AG10803 (cell line): Measurements from ENCODE around the gene WDFY4.

Experiments used
- DNase-seq: peaks from one replicate; pipeline ENCODE4 v3.0.0; 2010; ENCODE audit warnings: low read depth
- H3K4me3 ChIP-seq: 2 replicates; pipeline ENCODE4 v1.5.1; 2011; ENCODE audit warnings: mild to moderate bottlenecking, low read length, control low read depth
- TF ChIP-seq, protein P1 (sequence below): conservative IDR thresholded peaks from 2 replicates; pipeline ENCODE4 v1.5.1; 2011; ENCODE audit warnings: mild to moderate bottlenecking, low read length, control low read depth, inconsistent platforms

Gene WDFY4

DNA sequence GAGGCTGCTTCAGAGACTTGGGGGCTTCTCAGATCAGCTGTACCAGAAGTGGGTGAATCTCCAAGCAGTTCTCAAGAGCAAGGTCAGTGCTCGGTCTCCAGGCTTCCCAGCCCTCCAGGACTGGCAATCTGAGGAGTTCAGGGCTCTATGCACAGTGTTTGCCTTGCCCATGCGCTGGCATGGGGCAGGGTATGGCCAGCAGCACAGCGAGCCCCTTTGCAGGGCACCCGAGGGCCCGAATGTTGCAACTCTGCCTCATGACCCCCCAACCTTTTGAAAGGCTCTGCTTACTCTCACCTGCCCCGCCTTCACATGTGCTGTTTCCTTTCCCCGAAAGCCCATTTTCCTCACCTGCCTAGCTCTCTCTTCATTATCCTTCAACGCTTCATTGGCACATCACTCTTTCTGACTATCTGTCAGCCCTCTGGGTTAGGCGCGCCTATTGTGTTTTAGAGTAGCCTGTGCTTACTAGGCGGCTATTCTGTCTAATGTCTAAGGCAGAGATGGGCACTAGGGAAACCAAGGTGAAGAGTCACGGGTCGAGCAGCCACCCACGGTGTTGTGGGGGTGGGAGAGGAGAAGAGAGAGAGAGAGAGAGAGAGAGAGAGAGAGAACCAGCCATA, 83.6 kb downstream of the WDFY4 start:
- no peak for DNase-seq
- no peak overlapping the region for H3K4me3 ChIP-seq
- TF ChIP-seq, protein P1, sequence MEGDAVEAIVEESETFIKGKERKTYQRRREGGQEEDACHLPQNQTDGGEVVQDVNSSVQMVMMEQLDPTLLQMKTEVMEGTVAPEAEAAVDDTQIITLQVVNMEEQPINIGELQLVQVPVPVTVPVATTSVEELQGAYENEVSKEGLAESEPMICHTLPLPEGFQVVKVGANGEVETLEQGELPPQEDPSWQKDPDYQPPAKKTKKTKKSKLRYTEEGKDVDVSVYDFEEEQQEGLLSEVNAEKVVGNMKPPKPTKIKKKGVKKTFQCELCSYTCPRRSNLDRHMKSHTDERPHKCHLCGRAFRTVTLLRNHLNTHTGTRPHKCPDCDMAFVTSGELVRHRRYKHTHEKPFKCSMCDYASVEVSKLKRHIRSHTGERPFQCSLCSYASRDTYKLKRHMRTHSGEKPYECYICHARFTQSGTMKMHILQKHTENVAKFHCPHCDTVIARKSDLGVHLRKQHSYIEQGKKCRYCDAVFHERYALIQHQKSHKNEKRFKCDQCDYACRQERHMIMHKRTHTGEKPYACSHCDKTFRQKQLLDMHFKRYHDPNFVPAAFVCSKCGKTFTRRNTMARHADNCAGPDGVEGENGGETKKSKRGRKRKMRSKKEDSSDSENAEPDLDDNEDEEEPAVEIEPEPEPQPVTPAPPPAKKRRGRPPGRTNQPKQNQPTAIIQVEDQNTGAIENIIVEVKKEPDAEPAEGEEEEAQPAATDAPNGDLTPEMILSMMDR: no peak

DNA sequence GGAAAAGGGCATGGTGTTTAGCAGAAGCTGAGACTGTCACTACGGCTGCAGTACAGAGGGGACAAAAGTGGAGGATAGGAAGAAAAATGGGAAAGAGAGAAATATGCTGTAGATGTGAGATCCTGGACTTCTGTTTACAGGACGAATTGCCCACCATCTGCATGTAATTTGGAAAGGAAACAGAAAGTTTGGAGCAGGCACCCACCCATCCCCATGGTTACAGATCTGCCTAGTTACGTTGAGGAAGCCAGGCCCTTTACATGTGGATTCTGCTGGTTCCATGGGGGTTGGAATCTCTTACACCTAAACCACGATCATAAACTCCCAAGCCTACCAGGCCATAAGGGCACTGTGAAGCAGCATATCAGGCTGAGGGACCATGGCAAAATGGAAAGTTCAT, 84.3 kb downstream of the WDFY4 start:
- TF ChIP-seq, protein P1: no peak
- no peak overlapping the region for H3K4me3 ChIP-seq
- DNase-seq: no peak

DNA sequence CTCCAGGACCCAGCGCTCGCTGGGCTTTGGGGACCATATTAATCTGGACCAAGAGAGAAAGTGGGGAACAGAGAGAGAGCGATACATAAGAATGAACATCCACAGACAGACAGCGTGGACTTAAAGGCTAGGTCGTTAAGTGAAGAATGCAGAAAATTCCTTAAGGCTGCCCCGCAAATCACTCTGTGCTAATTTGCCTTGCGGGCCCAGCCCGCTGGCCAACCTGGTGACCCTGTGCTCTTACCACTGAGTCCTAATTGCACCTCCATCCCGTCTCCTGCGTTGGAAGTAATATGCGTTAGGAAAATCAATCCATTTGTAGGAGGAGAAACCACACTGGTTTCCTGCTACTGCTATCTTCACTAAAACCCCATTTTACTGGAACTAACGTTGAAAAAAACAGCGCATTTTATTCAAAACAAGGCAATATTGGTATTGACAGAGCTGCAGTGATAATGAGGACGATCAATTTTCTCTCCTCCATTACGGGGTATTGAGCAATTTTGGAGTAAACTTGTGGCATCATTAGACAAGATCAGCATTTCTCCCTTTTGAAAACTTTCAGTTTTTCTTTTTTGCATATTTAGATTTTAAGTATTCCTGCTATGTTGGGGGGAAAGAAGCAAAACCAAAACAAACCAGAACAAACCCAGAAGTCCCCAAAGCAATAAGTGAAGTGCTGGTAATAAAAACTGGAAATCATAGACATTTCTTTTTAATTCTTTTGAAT, 85.2 kb downstream of the WDFY4 start:
- DNase-seq: no peak
- TF ChIP-seq, protein P1: no peak
- no peak overlapping the region for H3K4me3 ChIP-seq

DNA sequence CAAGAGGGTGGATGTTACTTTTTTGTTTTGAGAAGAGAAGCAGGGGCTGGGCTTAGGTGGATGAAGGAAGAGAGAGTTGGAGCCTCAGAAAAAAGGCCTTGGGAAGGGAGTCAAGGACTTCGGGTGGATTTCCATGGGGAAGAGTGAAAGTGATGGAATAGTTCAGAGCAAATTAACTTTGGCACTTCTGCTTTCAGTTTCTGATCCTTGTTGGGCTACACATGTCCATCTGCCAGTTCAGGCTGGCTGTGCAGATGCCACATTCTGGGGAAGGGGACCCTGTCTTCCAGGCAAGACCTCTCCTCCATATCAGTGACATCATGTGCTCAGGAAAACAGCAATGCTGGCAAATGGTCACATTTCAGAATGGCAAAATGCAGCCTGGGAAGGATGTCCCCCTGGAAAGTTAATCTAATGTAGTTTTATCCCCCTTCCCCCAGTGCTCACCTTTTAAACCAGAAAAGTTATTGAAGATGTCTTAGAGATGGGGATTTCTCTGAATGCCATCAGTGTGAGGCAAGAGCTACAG, 86.0 kb downstream of the WDFY4 start:
- H3K4me3 ChIP-seq: no peak overlapping the region
- DNase-seq: no peak
- TF ChIP-seq, protein P1: no peak

DNA sequence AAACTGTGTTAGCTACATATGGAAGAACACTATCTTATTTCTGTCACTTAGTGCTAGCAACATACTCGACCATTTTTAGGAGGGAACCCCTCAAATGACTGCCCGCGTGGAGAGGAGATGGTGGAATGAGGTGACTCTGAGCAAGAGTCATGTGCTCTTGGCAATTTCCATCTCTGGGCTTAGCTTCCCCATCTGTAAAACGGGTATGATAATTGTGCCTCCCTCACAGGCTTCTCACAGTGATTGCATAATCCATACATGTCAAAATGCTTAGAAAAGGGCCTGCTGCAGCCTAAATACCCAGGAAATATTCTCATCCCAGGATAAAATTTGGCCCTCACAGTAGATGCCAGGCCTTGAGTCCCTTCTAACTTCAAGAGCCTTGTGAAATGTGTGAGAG, 86.6 kb downstream of the WDFY4 start:
- no peak overlapping the region for H3K4me3 ChIP-seq
- DNase-seq: no peak

DNA sequence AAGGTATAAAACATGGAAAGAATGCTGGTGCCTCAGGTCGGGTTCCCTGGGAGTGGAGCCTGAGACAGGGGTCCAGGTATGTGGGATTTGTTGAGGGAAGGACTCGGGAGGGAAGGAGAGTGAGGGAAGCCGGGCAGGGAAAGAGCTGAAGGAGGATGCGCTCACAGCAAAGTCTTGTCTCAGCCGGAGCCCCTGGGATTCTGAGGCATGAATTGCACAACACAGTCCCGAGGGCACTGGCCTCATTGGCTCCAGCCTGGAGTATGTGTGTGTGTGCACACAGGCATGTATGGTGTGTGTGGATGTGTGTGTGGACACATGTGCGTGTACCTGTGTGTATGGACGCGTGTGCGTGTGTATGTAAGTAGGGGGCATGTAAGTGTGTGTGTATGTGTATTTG, 87.4 kb downstream of the WDFY4 start:
- TF ChIP-seq, protein P1: no peak
- DNase-seq: no peak
- no peak overlapping the region for H3K4me3 ChIP-seq

More for the DNA sequence above, 86.6 kb downstream of the WDFY4 start:
- TF ChIP-seq, protein P1: no peak

DNA sequence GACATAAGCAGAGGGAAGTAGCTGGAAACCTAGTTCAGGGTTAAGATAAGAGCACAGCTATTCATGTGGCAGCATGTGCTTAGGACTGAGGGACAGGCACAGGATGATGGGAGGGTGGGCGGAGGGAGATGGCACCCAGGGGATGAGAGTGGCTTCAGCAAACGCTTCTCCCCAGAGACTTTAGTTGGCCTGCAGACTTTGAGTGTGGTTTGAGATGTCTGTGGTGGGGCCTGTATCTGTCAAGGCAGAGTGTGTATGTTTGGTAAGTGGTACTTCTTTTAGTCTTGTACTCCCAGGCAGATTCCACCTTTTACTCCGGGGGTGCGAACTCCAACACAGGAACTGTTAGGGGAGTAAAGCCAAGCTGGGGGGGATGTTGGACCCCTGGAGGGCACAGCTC, 88.9 kb downstream of the WDFY4 start:
- TF ChIP-seq, protein P1: no peak
- no peak for DNase-seq
- no peak overlapping the region for H3K4me3 ChIP-seq
